ENCODE data around the gene GPR62.
A peak's percentile ranks its signal among the peaks of the same experiment; 100 is the strongest.

The GPR62 gene

GRCh38 chr3:51968883-51969678 lies 13.9 kb downstream of the GPR62 start:
- no peak for DNase-seq (ENCODE audit: extremely low read depth in 1 of 2, low read depth in 1 of 2)

DNA sequence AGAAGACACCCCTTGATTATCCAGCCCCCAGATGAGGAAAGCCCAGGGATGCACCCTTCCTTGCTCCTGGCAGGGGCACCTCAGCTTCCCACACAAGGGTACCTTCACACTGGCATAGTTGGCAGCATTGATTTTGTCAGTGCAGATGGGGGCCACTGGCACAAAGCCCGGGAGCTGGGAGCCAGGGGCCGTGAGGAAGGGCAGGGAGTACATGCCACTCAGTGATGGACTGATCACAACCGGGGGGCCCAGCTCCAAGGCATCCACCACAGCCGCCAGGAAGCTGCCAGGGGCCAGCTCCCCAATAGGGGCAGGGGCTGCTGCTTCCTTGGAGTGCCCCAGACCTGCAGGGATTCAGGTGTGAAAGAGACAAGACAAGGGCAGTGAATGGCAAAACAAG lies 14.7 kb downstream of the GPR62 start:
- no peak for DNase-seq (ENCODE audit: extremely low read depth in 1 of 2, low read depth in 1 of 2)

GRCh38 chr3:51970606-51971300 lies 15.6 kb downstream of the GPR62 start:
- no peak for DNase-seq (ENCODE audit: extremely low read depth in 1 of 2, low read depth in 1 of 2)

DNA sequence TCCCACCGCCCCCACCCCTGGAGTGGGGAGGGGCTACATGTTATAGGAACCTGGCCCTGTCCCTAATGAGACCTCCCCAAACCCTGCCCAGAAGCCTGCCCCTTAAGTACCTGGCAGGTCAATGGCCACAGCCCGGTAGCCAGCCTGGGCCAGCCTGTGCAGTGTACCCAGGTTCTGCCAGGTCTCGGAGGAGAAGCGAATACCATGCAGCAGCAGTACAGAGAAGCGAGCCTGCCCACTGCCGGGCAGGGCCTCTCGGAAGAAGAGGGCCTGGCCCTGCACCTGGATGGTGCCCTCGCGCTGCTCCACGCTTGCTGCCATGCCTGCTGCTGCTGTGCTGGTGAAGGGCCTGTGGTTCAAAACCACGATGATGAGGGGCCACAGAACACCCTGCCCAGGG lies 16.2 kb downstream of the GPR62 start:
- DNase-seq (ENCODE audit: extremely low read depth in 1 of 2, low read depth in 1 of 2) = no peak

DNA sequence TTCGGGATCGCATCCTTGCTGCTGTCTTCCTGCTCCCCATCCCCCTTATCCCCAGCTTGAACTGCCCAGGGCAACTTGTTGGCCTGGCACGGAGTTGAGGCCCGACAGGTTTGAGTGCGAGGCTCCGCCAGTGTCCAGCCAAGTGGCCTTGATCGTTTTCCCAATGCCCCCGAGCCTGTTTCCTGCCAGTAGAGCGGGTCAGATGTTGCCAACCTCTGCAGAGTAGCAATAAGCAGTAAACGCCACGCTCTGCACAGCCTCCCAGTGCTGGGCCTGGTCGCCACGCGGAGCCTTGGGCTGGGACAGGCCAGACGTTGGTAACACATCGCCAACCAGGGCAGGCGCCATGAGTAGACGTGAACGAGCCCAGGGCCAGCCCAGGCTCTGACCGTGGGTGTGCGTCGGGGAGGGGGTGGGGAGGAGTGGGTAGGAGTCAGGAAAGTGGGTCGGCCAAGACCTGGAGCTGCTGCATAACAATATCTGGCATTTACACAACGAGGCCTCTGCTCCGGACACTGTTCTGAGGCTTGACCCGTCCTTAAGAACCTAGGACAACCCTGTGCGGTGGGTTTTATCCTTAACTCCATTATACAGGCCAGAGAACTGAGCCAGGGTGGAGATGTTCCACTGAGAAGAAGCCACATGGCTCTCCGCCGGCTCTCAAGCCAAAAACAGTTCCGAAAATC lies 19.2 kb downstream of the GPR62 start:
- DNase-seq (ENCODE audit: extremely low read depth in 1 of 2, low read depth in 1 of 2) = no peak

DNA sequence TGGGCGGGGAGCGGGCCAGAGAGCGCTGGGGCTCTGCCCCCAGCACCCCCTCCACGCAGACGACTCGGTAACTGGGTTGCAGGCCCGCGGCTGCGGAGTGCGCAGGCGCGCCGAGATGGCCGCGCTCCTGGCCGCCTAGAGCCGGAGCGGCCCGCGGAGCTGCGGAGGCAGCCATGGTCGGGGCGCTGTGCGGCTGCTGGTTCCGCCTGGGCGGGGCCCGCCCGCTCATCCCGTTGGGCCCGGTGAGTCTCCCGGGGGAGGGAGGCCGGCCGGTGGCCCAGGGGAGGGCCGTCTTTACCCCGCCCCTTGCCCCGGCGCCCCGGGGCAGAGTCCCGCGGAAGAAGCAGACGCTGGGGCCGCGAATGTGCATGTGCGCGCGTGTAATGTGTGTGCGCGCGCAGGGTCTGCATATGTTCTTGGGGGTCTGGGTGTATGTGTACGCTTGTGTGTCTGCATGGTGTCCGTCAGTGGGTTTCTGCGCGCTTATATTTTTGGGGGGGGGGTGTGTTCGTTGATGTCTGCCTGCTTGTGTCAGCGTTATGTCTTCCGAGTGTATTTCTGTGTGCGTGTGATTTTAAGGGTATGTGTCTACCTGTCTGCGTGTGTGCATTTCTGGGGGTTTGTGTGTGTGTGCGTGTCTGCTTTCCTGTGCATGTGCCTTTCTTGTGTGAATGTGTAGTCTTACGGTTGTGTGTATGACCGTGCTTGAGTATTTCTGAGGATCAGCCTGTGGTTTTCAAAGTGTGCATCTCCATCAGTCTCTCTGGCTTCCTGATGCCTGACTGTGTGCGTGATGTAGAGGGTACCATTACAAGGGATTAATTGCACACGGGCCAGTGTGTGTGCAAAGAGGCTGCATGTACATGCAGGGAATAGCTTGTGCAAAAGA lies 20.0 kb downstream of the GPR62 start, which contains the start of gene ABHD14A:
ABHD14A (plus strand) TSS at position 102 of the 889 bp plus-strand sequence; CDS start at position 174, 72 bp downstream.
- peak in 1 of 2 donors; percentile 40 for DNase-seq (ENCODE audit: extremely low read depth in 1 of 2, low read depth in 1 of 2)

GRCh38 chr3:51975852-51976549 lies 20.8 kb downstream of the GPR62 start:
- peak in 1 of 2 donors; percentile 24 for DNase-seq (ENCODE audit: extremely low read depth in 1 of 2, low read depth in 1 of 2)

GRCh38 chr3:51977446-51978142 lies 22.4 kb downstream of the GPR62 start:
- DNase-seq (ENCODE audit: extremely low read depth in 1 of 2, low read depth in 1 of 2) = no peak

DNA sequence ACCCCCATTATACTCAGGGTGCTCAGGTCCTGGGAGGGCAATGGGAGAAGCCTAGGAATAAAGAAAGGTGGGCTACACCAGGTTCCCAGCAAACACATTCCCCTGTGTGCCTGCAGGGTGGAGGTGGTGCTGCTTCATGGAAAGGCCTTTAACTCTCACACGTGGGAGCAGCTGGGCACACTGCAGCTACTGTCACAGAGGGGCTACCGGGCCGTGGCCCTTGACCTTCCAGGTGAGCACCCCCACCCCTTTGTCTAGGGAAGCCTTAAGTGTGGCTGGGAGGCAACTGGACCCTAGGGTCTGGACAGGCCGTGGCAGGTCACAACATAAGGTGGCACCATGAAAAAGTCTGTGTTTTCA lies 22.9 kb downstream of the GPR62 start:
- DNase-seq (ENCODE audit: extremely low read depth in 1 of 2, low read depth in 1 of 2) = no peak

- no peak for DNase-seq (ENCODE audit: extremely low read depth in 1 of 2, low read depth in 1 of 2)
Measured at GRCh38 chr3:51980253-51980652, 25.1 kb downstream of the GPR62 start.

DNA sequence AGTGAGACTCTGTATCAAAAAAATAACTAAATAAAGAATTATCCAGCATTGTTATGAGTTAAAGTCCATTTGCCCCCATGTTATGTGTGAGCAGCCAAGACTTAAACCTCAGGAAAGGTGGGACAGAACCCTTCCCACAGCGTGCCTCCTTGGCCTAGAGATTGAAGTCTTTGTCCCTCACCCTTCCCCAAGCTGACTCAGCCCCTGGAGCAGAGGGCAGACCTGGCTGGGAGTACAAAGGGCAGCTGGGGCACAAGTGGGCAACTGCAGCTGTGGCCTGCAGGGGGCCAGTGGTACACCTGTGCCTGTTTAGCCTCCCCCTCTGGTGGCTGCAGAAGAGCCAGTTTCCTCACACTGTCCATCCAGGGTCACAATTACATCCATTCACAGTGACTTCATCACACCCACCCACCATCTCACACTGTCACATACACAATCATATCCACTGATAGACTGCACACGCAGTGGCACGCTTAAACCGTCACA lies 27.2 kb downstream of the GPR62 start:
- peak in 1 of 2 donors; percentile 22 for DNase-seq (ENCODE audit: extremely low read depth in 1 of 2, low read depth in 1 of 2)

DNA sequence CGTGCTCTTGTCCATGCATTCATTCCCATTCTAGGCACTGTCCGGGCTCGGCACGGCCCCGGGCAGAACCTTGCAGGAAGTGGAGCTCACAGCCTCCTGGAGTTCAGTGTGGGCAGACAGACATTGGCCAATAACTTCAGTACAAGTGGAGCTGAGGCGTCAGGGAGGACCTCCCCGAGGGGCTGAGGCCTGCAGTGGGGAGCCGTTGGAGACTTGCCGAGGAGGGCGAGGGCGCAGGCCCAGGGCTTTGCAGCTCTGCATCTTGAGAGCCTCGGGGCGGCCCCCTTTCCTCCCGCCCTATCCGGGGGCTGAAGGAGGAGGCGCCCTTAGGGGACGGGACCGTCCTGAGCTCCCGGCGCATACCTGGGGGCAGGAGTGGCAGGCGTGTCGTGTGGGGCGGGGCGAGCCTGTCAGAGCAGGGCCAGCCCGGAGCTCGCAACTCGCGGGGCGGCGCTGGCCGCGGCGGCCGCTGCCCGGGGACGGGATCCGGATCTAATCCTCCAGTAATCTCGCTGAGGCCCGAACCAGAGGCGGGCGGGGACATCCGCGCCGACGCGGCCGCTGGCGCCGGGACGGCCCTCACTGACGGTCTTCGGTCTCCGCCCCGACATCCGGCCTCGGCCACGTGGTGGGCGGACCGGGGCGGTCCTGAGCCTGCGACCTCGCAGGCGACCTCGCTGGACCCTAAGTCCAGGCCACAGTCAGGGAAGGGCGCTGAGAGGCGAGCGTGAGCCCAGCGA lies 27.8 kb downstream of the GPR62 start, which contains the start of gene ACY1:
ACY1 (plus strand) TSS at position 698 of the 740 bp plus-strand sequence. CDS start 530 bp downstream, outside the sequence.
- peak; percentile 69 to 82 for DNase-seq (ENCODE audit: extremely low read depth in 1 of 2, low read depth in 1 of 2)

- DNase-seq (ENCODE audit: extremely low read depth in 1 of 2, low read depth in 1 of 2) = no peak
Measured at GRCh38 chr3:51983578-51984268, 28.5 kb downstream of the GPR62 start.

GRCh38 chr3:51984269-51984647 lies 29.1 kb downstream of the GPR62 start:
- DNase-seq (ENCODE audit: extremely low read depth in 1 of 2, low read depth in 1 of 2) = no peak

DNA sequence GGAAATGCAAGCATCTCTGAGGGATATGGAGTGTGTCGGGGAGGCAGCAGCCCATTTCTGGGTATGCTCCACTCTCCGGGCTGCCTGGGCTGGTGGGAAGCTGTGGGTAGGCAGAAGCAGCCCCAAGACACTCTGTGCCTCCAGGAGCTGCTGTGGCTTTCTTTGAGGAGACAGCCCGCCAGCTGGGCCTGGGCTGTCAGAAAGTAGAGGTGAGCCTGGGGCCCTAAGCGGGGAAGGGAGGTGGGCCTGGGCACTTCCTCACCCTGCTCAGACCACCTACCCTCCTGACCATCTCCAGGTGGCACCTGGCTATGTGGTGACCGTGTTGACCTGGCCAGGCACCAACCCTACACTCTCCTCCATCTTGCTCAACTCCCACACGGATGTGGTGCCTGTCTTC lies 29.9 kb downstream of the GPR62 start:
- no peak for DNase-seq (ENCODE audit: extremely low read depth in 1 of 2, low read depth in 1 of 2)

- no peak for DNase-seq (ENCODE audit: extremely low read depth in 1 of 2, low read depth in 1 of 2)
Measured at GRCh38 chr3:51986010-51986947, 31.1 kb downstream of the GPR62 start.

DNA sequence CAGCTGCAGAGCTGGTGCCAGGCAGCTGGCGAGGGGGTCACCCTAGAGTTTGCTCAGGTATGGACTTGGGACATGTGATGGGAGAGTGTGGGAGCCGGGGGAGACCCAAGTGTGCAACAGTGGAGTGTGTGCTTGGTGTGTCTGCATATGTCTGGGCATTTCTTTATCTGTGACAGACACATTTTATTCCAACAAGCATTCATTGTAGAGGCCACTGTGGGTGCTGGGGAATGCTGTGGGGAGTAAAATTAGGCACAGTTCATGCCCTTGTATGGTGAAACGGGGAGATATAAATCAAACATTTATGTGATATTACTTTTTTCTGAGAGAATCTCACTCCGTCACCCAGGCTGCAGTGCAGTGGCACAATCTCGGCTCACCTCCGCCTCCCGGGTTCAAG lies 32.4 kb downstream of the GPR62 start:
- no peak for DNase-seq (ENCODE audit: extremely low read depth in 1 of 2, low read depth in 1 of 2)
